BJ (cell line): ENCODE measurements around the gene HHIPL1. TPM values are rescaled to one million over a fixed set of nuclear protein-coding genes. Genes with fewer than 3 reads are reported as not detected.

ENCODE experiments used
- CTCF ChIA-PET: fragments of 350-600 bp; formaldehyde crosslinking; extraction: SDS; loops from one replicate; lab custom pipeline; 2021; ENCODE audit warnings: antibody characterized with exemption, inconsistent platforms; lab: Yijun Ruan, JAX
- POLR2A ChIA-PET: fragments of 300-600 bp; sonication (Branson Sonifier 250); formaldehyde crosslinking; extraction: SDS; loops from one replicate; lab custom pipeline; 2021; ENCODE audit warnings: antibody characterized with exemption; lab: Charles Lee
- DNase-seq: peaks from one replicate; pipeline ENCODE4 v3.0.0-alpha.2; 2011; ENCODE audit warnings: low read depth
- H3K27me3 ChIP-seq: 2 replicates; pipeline ENCODE4 v1.6.0; 2011; ENCODE audit warnings: low read length; ENCODE audit not compliant: control insufficient read depth, insufficient read depth
- H3K36me3 ChIP-seq: 2 replicates; pipeline ENCODE4 v1.5.1; 2011; ENCODE audit warnings: low read length; ENCODE audit not compliant: control insufficient read depth, insufficient read depth
- H3K4me3 ChIP-seq: 2 replicates; pipeline ENCODE4 v1.5.1; 2011; ENCODE audit warnings: low read depth, mild to moderate bottlenecking, control low read depth, low read length
- CTCF ChIP-seq: IDR thresholded peaks from 2 replicates; pipeline ENCODE4 v1.5.1; 2011; ENCODE audit warnings: low read depth, mild to moderate bottlenecking, control low read depth, inconsistent platforms, low read length, moderate library complexity; ENCODE audit not compliant: insufficient read depth
- polyA plus RNA-seq: library from polyadenylated mRNA; depleted of rRNA; stranded (reverse); fragments of >200 nt; gene quantifications from 2 replicates; pipeline ENCODE4 v1.2.3, GENCODE V29; 2011

Gene HHIPL1
- polyA plus RNA-seq, 1 experiment, result 2.5 TPM

GRCh38 chr14:99605299-99605961 lies 39.5 kb upstream of the HHIPL1 start:
- peak overlapping the region; percentile 77 for H3K4me3 ChIP-seq
- H3K27me3 ChIP-seq, result no peaks in the 10 kb centered on the region
- ChIA-PET POLR2A (no interaction called here), CTCF (interaction anchor here (0.6 to 4.2 kb wide), 12 partner anchors 10 to 88 kb away, joined by 3 to 13 read pairs (median 4); no protein-coding TSS in a partner anchor)
- no peak for TF ChIP-seq CTCF
- H3K36me3 ChIP-seq, result no peaks in the 10 kb centered on the region
- no peak for DNase-seq

GRCh38 chr14:99606359-99606758 lies 38.6 kb upstream of the HHIPL1 start:
- Histone ChIP-seq H3K36me3 (no peaks in the 10 kb centered on the region), H3K27me3 (no peaks in the 10 kb centered on the region), H3K4me3 (no peak overlapping the region)
- no peak for DNase-seq
- no peak for TF ChIP-seq CTCF
- ChIA-PET CTCF (interaction anchor here (0.7 to 4.2 kb wide), 5 partner anchors 9 to 85 kb away, joined by 3 to 13 read pairs (median 4); no protein-coding TSS in a partner anchor), POLR2A (no interaction called here)

GRCh38 chr14:99608591-99608990 lies 36.3 kb upstream of the HHIPL1 start:
- H3K27me3 ChIP-seq, result no peaks in the 10 kb centered on the region
- H3K4me3 ChIP-seq, result no peak overlapping the region
- no peak for DNase-seq
- ChIA-PET POLR2A (no interaction called here), CTCF (interaction anchor here (0.8 to 2.5 kb wide), 5 partner anchors 9 to 291 kb away, joined by 4 to 15 read pairs (median 6); no protein-coding TSS in a partner anchor)
- no peak for TF ChIP-seq CTCF
- no peaks in the 10 kb centered on the region for H3K36me3 ChIP-seq

- Histone ChIP-seq H3K36me3 (no peaks in the 10 kb centered on the region), H3K27me3 (no peaks in the 10 kb centered on the region), H3K4me3 (no peak overlapping the region)
- peak; percentile 64 for TF ChIP-seq CTCF
- ChIA-PET POLR2A (no interaction called here), CTCF (interaction anchor here (0.6 to 2.5 kb wide), 13 partner anchors 8 to 88 kb away, joined by 3 to 15 read pairs (median 4); no protein-coding TSS in a partner anchor)
- DNase-seq, result no peak
These were observed 35.4 kb upstream of the HHIPL1 start for GRCh38 chr14:99609245-99610170.

GRCh38 chr14:99611646-99612045 lies 33.3 kb upstream of the HHIPL1 start:
- H3K4me3 ChIP-seq, result no peak overlapping the region
- H3K36me3 ChIP-seq, result no peaks in the 10 kb centered on the region
- CTCF ChIA-PET, result interaction anchor here (1.0 to 1.8 kb wide), 2 partner anchors 17 to 94 kb away, joined by 4 read pairs; no protein-coding TSS in a partner anchor
- no peak for TF ChIP-seq CTCF
- DNase-seq, result no peak
- POLR2A ChIA-PET, result no interaction called here
- no peaks in the 10 kb centered on the region for H3K27me3 ChIP-seq
